ENCODE data around the gene NXN.
"Not testable (repeated sequence)": the region's sequence is repeated elsewhere in the genome, so short reads cannot be mapped to it uniquely, and the experiment has no call there.

The NXN gene

GRCh38 chr17:752002-752619 is 227.5 kb downstream of the NXN start, which contains the start of gene GEMIN4:
Gene GEMIN4, minus strand, starts transcription at chr17:752264. Its CDS starts 122 bp downstream, at chr17:752142.
- peak; percentile 89 for DNase-seq

- no peak for DNase-seq
These were observed 228.1 kb downstream of the NXN start for GRCh38 chr17:751269-752001.

GRCh38 chr17:750431-751037 is 229.0 kb downstream of the NXN start:
- no peak for DNase-seq

- not testable (repeated sequence) for DNase-seq
These were observed 230.2 kb downstream of the NXN start for GRCh38 chr17:749359-749758.
